ENCODE results near the gene XCR1. TPM values are rescaled to one million over a fixed set of nuclear protein-coding genes. Genes with fewer than 3 reads are reported as not detected.
A peak's percentile ranks its signal among the peaks of the same experiment; 100 is the strongest.

The XCR1 gene
- total and polyA plus RNA-seq, 8 donors: 0.07 to 2.0 (median 0.70) TPM

DNA sequence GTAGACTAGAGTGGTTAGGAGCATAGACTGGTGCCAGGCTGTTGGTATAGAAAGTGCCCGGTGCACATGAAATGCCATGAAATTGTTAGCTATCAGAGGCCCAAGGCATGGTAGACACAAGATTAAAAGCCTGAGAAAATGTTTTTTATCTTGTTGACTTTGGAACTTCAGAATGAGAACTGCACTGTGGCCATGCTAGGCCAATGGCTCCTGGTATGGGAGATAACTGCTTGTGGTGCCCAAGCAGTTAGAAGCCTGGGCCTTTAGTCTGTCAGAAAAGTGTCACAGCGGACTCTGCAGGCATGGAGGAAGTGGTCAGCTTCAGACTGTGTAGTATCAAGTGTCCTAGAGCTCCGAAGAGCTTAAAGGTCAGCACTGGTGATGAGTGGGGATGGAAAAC is 43.5 kb downstream of the XCR1 start:
- TF ChIP-seq, protein P1, sequence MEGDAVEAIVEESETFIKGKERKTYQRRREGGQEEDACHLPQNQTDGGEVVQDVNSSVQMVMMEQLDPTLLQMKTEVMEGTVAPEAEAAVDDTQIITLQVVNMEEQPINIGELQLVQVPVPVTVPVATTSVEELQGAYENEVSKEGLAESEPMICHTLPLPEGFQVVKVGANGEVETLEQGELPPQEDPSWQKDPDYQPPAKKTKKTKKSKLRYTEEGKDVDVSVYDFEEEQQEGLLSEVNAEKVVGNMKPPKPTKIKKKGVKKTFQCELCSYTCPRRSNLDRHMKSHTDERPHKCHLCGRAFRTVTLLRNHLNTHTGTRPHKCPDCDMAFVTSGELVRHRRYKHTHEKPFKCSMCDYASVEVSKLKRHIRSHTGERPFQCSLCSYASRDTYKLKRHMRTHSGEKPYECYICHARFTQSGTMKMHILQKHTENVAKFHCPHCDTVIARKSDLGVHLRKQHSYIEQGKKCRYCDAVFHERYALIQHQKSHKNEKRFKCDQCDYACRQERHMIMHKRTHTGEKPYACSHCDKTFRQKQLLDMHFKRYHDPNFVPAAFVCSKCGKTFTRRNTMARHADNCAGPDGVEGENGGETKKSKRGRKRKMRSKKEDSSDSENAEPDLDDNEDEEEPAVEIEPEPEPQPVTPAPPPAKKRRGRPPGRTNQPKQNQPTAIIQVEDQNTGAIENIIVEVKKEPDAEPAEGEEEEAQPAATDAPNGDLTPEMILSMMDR (IDR thresholded peaks at IDR 0.05): no peak
- intact Hi-C loops (cut with DNase I): no loop called here
- no peak overlapping the region for H3K4me3 ChIP-seq
- no peaks in the 10 kb centered on the region for H3K27me3 ChIP-seq
- H3K27ac ChIP-seq: no peak overlapping the region
- H3K4me1 ChIP-seq: peaks cover 32 to 63% of the 10 kb centered on the region in 2 donors
- DNase-seq: no peak
- no peaks in the 10 kb centered on the region for H3K9me3 ChIP-seq
- H3K36me3 ChIP-seq: peaks cover 0 to 63% of the 10 kb centered on the region in 2 donors
- ATAC-seq: no peak

DNA sequence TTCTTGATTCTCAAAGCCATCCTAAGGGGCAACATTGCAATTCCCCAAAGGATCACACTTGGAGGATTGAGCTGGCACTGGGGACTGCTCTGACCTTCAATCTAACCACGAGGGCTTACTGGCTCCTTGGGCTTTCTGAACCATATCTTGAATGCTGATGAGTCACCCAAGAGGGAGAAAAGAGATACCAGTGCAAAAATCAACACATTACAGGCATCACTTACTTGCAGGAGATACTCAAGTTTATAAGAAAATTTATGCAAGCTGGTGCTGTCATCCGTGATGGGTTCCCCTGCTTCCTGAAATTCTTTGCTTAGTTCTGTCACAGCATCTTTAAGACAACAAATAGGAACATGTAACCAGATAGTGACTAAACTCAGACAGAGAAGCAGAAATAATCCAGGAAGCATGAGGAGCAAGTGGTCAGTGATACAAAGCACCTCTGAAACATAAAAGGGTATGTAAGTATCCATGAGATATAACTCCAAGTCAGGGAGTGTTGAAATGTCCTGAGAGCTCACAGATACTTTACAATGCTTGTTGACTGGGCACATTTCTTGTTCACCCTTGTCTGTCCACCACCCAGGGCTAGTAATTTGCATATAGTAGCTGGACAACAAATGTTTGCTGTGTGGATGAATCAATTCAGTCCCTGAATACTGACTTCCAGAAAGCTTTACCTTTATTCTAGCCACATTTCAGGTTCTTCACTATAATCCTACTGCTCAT is 45.8 kb downstream of the XCR1 start:
- TF ChIP-seq, protein P1 (IDR thresholded peaks at IDR 0.05): no peak
- intact Hi-C loops (cut with DNase I): no loop called here
- Histone ChIP-seq H3K9me3 (no peaks in the 10 kb centered on the region), H3K36me3 (peaks cover 0 to 76% of the 10 kb centered on the region in 2 donors), H3K4me1 (peaks cover 12 to 51% of the 10 kb centered on the region in 2 donors), H3K4me3 (no peak overlapping the region), H3K27ac (no peak overlapping the region), H3K27me3 (no peaks in the 10 kb centered on the region)
- no peak for ATAC-seq
- no peak for DNase-seq

- Histone ChIP-seq H3K27ac (no peak overlapping the region), H3K4me1 (peaks cover 5 to 44% of the 10 kb centered on the region in 2 donors), H3K27me3 (no peaks in the 10 kb centered on the region), H3K4me3 (no peak overlapping the region), H3K9me3 (no peaks in the 10 kb centered on the region), H3K36me3 (peaks cover 0 to 83% of the 10 kb centered on the region in 2 donors)
- ATAC-seq (no peak), DNase-seq (no peak)
- intact Hi-C loops (cut with DNase I): no loop called here
- TF ChIP-seq, protein P1 (IDR thresholded peaks at IDR 0.05): no peak
Measured at GRCh38 chr3:45980819-45981218, 46.5 kb downstream of the XCR1 start.

DNA sequence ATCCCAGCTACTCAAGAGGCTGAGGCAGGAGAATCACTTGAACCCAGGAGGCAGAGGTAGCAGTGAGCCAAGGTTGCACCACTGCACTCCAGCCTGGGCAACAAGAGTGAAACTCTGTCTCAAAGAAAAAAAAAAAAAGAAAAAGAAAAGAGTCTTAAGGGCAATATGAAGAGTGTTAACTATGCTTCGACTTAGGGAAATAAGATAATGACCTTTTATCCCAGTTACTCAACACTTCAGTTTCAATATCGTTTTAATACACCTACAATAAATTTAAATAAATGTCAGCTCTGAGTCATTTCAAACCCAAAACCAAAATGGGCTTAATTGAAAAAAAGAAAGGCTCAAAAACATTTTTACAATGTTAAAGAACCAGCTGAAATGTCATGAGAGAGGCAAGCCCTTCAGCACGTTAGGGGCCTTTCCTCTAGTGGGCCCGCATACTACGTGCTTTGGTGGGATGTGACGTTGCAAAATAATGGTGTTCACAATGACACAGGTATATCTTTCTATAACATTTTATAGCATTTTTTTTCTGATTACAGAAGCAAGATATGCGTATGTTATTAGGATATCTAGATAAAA is 47.0 kb downstream of the XCR1 start:
- intact Hi-C loops (cut with DNase I): no loop called here
- Histone ChIP-seq H3K36me3 (peaks cover 0 to 87% of the 10 kb centered on the region in 2 donors), H3K9me3 (no peaks in the 10 kb centered on the region), H3K27me3 (no peaks in the 10 kb centered on the region), H3K27ac (no peak overlapping the region), H3K4me1 (peaks cover 0 to 39% of the 10 kb centered on the region in 2 donors), H3K4me3 (no peak overlapping the region)
- TF ChIP-seq, protein P1 (IDR thresholded peaks at IDR 0.05): no peak
- no peak for DNase-seq
- no peak for ATAC-seq

GRCh38 chr3:45979378-45979777 is 47.9 kb downstream of the XCR1 start:
- Histone ChIP-seq H3K27ac (peak overlapping the region; percentile 6 to 15), H3K27me3 (no peaks in the 10 kb centered on the region), H3K4me1 (peaks cover 0 to 33% of the 10 kb centered on the region in 2 donors), H3K9me3 (no peaks in the 10 kb centered on the region), H3K36me3 (peaks cover 0 to 87% of the 10 kb centered on the region in 2 donors), H3K4me3 (no peak overlapping the region)
- DNase-seq: no peak
- intact Hi-C loops (cut with DNase I): no loop called here
- peak; percentile 32 for ATAC-seq
- TF ChIP-seq, protein P1 (IDR thresholded peaks at IDR 0.05): no peak
